ENCODE measurements around the gene PDE8B.

DNA sequence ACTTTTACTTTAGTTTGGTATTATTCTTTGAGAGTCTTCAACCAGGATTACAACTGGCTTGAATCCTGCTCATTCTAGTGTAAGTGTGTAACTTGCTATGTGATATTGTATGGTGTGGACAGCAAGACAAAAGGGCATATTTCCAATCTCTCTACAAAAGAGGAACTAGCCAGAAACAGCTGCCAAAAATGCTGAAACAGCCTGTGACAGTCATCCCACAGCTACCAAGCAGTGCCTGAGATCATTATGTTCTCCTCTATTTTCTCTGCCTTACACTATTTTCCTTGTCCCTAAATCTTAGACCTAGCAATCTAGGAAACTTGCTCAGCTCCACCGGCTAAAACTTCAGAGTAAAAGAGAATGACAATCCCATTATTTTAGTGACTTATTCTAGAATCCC is 238.8 kb downstream of the PDE8B start:
- TF ChIP-seq, protein P1, sequence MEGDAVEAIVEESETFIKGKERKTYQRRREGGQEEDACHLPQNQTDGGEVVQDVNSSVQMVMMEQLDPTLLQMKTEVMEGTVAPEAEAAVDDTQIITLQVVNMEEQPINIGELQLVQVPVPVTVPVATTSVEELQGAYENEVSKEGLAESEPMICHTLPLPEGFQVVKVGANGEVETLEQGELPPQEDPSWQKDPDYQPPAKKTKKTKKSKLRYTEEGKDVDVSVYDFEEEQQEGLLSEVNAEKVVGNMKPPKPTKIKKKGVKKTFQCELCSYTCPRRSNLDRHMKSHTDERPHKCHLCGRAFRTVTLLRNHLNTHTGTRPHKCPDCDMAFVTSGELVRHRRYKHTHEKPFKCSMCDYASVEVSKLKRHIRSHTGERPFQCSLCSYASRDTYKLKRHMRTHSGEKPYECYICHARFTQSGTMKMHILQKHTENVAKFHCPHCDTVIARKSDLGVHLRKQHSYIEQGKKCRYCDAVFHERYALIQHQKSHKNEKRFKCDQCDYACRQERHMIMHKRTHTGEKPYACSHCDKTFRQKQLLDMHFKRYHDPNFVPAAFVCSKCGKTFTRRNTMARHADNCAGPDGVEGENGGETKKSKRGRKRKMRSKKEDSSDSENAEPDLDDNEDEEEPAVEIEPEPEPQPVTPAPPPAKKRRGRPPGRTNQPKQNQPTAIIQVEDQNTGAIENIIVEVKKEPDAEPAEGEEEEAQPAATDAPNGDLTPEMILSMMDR (IDR thresholded peaks at IDR 0.05): no peak
- no peak for TF ChIP-seq EZH2 (IDR thresholded peaks at IDR 0.05; ENCODE audit: borderline replicate concordance, insufficient read depth, low read depth, low read length, poor library complexity, severe bottlenecking)
